Anterior cingulate cortex (tissue), 58 donors: ENCODE data around the gene AGAP1.
A peak's percentile ranks its signal among the peaks of the same experiment; 100 is the strongest.

Experiments used
- DNase-seq, 58 donors: peaks; one replicate each; lab custom pipeline; 2025; lab: John Stamatoyannopoulos, UW

Gene AGAP1

DNA sequence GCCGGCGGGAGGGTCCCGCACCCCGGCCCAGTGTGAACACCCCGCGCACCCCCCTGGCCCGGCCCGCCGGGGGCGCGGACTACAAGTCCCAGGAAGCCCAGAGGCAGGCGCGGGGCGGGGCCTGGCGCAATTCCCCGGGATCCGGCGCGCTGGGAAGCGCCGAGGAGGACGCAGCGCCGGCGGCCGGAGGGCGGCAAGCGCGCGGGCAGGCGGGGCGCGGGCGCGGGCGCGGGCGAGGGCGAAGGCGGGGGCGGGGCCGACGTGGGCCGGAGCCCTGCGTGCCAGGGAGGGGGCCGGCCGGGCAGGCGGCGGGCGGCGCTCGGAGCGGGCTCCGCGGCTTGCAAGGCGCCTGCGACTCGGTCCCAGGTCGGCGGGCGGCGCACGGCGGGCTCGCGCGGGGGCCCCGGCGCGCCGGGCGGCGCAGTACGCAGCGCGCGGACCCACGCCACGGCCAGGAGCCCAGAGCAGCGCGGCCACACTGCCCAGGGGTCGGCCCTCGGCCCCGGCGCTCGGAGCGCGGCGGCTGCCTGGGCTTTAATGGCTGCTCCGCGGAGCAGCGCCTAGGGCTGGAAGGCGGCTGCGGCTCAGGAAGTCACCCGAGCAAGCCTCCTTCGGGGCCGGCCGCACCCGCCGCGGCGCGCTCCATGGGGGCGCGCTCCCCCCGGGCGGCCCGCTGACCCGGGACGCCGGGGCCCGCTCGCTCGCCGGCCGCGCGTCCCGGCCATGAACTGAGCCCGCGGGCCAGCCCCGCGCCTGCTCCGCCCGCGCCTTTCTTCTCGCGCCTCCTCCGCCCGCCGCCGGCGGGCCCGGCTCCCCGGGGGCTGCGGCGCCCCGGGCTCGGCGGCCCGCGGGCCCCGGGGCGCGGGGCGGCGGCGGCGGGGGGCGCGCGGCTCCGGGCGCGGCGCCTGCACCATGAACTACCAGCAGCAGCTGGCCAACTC lies at the start of gene AGAP1:
Gene AGAP1 (plus strand): TSS at position 269 of the 941 bp plus-strand sequence.
- peak; percentile 33 to 93 (median 86) for DNase-seq

DNA sequence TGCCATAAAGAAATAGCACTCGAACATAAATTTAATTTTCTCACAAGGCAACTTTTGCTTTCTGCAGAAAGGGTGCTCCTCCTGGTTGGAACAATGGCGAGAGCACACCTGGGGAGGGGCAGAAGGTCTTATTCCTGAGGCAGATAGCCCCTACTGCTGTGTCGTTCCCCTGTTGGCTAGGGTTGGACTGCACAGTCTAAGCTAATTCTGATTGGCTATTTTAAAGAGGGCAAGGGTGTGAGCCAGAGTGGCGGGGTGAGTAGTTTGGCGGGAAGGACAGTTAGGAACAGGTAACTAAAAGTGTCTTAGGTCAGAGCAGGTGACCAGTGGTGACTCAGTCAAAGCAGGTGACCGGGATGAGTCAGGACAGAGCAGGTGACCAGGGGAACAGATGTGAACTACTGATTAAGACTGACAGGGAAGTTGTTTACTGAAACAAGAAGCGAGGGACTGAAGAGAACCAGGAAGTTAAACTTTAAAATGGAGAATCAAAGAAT lies 49.7 kb upstream of the AGAP1 start:
- DNase-seq = no peak

DNA sequence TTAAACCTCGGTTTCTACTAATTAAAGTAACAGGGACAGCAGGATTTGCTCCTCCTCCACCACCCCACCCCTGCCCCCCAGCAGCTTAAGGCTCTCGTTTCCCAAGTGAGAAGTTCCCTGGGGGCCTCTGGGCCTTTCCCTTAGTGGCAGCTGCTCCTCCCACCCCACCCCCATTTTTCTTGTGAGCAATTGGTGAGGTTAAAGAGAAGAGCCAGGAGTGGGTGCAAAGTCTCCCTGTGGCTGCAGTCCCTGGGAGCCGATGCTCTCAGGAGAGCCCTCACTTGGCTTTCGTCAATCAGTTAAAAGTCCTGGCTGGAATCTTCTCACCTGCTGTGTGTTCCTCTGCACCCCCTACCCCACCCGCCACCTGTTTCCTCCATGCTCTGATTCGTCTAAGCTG lies 48.7 kb upstream of the AGAP1 start:
- no peak for DNase-seq

DNA sequence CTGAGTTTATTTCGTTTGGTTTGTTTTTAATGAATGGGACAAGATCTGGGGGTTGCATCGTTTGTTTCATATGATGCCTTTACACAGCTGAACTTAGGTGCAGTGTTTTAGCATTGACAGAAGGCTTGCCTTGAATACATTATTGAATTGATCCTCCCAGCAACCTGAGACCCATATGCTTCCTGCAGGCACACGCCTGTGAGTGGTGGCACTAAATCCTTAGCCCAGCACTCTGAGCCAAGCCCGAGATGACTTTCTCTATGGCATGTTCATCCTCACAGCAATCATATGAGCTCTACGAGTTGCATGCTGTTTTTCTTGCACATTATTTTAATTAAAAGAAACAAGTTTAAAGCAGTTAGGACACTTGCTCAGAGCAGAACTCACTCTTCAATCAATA lies 47.8 kb upstream of the AGAP1 start:
- DNase-seq = no peak

DNA sequence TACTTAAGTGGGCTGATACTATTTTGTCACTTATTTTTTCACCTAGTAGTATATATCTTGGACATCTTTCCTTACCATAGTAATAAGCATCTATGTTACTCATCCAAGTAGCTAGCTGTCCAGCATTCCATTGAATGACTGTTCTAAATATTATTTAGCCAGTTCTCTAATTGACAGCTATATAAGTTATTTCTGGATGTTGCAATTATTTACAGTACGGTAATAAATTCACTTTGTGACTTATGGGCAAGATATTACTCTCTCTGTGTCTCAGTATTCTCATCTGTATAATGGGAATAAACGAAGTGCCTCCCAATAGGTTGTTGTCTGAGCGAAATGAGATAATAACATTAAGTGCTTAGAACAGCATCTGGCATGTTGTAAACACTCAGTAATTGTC lies 46.6 kb upstream of the AGAP1 start:
- DNase-seq = no peak

DNA sequence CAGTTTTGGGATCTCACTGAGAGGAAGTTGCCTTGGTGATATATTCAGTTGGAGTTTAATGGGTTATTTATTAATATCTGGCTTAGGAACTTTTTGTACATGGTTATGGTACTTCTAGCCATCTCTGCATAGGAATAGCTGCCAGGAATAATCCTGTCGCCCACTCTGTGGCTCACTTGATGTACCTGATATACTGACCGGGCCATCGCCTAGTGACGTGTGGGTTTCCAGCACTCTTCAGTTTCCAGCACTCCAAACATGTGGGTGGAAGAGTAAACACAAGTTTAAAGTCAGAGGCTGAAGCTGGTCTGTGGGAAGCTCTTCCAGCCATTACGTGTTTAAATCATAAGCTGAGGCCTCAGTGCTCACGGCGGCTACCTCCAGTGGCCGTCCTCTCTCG lies 44.3 kb upstream of the AGAP1 start:
- no peak for DNase-seq

DNA sequence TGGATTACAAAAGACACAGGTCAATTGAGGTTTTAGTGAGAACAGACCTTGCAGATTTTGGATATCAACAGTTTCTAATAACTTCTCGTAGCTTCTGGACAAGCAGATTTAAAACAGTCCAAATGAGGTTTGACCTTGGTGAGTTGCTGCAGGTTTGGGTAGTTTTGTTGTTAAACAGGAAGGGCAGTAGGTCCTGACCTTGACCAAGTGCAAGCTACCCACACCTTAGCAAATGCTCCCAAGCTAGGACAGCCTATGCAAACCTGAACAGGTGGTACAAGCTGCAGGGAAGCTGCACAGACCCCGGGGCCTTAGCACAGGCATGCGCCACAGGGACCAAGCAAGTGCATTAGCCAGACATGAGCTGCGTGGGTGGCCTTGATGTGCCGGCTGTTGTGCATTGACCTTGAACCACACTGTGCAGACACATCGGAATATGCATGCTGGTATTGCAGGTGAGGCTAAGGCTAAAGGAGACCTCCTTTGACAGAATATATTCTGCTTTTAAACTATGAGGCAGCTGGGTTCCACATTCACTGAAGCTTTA lies 40.2 kb upstream of the AGAP1 start:
- DNase-seq = no peak

DNA sequence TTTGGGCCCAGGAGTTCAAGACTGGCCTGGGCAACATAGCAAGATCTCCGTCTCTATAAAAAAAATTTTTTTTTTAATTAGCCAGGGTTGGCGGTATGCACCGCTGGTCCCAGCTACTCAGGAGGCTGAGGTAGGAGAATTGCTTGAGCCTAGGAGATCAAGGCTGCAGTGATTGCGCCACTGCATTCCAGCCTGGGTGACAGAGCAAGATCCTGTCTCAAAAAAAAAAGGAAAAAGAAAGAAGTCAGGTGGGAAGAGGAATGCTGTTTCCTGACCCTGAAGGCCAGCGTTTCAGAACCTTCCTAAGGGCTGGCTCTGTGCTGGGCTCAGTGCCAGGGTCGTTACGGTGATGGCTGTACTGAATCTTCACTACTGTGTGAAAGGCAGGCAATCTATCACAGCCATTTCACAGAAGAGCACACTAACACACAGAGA lies 35.0 kb upstream of the AGAP1 start:
- no peak for DNase-seq

DNA sequence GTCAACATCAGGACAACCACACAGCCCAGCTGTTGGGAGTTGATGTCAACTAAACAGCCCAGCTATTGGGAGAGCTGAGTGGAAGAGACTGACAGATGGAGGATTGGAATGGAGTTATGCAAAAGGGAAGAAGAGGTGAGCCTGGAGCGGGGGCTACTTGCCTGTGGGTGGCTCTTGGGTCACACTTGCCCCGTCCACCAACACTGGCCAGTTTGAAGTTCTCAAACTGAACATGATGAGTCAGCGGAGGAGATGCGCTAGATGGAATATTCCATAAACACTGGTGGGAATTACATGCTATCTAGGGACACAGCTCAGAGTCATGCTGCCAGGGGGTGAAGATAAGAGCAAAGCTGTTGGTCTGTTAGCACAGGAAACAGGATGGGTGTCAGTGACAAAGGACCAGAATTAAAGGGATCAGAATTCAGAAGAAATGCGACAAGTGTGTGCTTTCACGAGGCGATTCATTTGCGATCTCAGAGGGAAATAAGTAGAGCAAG lies 33.2 kb upstream of the AGAP1 start:
- DNase-seq = no peak

DNA sequence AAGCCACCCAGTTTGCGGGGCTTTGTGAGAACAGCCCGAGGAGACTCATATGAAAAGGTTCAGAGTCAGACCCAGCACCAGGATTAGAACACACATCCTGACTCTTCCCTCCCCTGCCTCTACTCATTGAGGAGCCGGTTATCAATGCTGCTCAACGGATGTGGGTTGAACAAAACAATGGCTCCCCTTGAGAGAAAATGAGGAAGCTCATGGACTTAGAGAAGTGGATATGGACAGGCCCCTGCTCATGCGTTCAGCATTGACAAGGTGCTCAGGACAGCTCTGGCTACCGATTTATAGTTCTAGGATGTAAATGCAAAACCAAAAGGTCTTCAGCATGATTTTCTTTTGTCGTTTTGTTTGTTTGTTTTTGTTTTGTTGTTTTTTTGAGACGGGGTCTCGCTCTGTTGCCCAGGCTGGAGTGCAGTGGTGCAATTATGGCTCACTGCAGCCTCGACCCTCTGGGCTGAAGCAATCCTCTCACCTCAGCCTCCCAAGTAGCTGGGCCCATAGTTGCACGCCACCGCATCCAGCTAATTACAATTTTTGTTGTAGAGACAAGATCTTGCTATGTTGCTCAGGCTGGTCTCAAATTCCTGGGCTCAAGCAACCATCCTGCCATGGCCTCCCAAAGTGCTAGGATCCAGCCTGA lies 32.0 kb upstream of the AGAP1 start:
- DNase-seq = no peak

DNA sequence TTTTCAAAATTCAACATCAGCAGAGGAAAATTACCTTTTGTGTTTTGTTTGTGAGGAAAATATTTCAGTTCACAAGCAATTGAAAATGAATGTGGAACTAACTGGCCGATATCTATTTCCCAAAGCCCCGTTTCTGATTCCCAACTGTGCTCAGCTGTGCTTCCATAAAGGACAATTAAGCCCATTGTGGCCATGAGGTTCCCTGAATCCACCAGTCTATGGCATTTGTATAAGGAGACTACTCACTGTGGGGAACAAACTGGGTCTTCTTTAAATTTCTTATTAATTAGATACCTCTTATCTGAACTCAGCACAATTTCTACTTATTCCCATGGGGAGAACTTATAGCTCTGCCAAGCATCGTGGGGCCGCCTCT lies 31.4 kb upstream of the AGAP1 start:
- DNase-seq = peak in 4 of 58 donors; percentile 7 to 16 (median 12)

DNA sequence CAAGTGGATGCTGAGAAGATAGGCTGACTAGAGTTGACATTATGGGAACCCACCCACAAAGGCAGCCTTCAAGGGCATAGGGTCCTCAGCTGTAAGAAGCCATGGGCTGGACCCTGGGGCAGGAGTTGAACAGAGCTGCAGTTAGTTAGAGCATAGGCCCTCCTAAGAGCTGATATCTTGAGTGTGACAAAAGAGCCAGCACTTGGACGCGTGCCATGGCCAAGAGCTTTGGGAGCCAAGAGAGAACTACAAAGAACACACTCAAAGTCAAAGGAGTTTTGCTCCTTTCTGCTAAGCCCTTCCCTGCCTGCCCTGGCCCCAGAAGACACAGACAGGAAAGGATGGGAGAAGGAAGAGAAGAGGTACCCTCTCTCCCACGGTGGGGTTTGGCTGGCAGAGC lies 29.9 kb upstream of the AGAP1 start:
- peak in 6 of 58 donors; percentile 3 to 67 (median 10) for DNase-seq

DNA sequence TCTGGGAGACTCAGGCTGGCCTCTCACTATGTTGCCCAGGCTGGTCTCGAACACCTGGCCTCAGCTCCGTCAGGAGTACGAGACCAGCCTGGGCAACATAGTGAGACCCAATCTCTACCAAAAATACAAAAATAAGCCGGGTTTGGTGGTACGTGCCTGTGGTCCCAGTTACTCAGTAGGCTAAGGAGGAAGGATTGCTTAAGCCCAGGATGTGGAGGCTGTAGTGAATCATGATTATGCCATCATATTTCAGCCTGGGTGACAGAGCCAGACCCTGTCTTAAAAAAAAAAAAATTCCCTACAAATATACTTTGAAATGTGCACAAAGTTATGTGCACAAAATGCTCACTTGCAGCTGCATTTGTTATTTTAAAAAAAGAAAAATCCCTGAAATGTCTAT lies 26.3 kb upstream of the AGAP1 start:
- no peak for DNase-seq

DNA sequence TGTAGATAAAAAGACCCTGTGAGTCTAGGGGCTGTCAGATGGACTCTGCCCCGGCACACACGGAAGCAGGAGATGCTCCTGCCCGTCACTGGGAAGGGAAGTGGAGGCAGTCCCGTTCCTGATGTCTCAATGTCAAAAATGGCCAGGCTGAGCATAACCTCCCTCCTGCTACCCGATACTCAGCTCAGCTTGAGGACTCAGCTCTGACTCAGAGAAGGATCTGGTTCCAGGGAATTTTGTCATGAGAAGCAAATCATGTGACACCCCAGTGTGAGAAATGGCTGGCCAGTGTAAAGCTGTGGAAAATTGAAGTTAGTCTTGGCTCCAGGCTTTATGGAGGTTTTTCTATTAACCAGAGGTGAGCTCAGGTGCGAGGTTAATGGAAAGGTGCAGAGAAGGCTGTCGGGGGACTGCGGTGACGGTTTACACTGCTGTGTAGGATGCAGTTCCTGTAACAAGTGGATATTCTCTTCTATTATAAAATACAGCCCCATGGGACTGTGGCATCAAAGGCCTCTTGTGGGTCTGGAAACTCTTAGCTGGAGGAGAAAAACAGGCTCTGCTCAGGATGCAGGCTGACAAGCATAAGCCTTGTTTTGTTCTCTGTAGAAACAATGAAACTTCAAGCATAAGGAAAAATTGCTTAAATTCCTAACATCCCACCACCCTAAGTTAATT lies 24.7 kb upstream of the AGAP1 start:
- DNase-seq = peak in 20 of 58 donors; percentile 8 to 61 (median 24)

DNA sequence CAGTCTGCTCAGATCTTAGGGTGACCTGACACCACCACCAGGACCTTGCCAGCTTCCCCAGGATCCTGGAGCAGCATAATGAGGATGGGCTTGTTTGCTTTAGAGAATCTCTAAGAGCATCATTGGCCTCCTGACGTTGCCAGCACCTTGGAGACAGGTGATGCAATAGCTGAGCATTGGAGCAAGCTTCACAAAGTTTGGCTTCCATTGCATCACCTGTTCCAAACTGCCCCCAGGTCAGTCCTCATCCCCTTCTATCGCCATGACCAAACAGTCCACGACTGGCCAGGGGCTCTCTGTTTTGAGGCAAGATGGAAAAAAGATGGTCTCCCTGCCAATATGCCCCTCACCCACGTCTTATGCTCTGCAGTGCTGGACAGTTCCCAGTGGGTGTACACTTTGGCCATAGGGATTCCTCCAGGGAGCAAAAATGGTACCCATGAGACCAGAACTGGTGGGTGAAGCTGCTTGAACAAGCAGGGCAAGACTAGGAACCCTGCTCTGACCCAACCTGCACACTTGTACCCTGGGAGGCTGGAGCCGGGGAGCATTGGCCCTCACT lies 22.6 kb upstream of the AGAP1 start:
- DNase-seq = no peak

DNA sequence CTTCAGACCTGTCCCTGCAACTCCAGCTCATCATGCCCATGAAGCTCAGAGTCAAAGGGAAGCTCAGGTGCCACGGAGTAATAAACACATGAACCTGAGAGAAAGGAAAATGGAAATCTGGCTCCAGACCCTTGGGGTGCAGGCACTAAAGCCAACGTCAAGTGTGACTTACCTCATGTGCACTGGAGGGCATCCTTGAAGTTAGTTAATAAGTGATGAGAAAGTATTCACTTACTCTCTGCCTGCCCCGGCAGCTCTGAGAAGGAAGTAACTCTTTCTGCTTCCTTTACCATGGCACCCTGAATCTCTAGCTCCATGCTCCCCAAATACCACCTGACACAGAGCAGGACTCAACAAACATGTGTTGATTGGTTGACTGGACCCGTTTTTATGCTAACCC lies 21.4 kb upstream of the AGAP1 start:
- DNase-seq = no peak

DNA sequence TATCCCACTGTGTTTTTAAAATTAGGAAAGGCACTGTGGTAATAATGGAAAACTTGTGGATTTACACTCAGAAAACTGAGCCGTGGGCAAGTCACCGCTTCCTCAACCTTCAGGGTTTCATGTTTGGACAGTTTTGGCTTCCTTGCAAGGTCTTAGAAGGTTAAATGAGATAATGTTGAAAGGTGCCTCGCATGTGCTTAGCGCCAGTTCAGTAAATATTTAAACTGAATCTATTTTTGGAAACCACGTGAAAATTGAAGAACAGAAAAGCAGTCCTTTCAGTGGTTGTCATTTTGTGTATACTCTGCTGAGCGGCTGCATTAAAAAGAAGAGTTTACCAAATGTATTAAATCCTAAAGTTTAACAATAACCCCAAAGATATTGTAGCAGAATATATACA lies 15.2 kb upstream of the AGAP1 start:
- no peak for DNase-seq

DNA sequence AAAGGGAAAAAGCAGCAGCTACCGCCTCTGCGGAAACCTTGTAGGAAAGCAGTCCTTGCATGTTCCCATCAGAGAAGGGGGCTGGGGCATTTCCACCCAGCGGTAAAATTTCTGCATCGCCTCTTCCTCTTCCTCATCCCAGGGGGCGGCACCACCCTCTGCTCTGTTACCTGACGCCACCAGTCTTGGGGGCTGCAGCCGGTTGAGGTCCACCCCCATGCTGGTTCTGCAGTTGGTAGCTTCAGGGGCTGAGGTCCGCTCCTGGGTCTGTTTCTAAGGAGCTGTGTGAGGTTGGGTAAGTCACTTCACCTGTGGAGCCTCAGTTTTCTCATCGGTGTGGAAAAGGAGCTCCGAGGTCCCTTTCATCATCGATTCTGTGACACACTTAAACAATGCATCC lies 14.2 kb upstream of the AGAP1 start:
- DNase-seq = no peak

DNA sequence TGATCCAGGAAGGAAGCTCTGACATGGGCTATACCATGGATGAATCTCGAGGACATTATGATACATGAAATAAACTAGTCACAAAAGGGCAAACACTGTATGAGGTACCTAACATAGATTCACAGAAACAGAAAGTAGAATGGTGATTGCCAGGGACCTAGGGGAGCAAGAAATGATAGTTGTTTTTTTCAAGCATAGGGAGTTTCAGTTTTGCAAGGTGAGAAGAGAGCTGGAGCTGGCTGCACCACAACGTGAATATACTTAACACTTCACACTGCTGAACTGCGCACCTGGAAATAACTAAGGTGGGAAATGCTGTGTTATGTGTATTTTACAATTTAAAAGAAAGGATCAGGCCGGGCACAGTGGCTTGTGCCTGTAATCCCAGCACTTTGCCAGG lies 13.2 kb upstream of the AGAP1 start:
- DNase-seq = no peak

DNA sequence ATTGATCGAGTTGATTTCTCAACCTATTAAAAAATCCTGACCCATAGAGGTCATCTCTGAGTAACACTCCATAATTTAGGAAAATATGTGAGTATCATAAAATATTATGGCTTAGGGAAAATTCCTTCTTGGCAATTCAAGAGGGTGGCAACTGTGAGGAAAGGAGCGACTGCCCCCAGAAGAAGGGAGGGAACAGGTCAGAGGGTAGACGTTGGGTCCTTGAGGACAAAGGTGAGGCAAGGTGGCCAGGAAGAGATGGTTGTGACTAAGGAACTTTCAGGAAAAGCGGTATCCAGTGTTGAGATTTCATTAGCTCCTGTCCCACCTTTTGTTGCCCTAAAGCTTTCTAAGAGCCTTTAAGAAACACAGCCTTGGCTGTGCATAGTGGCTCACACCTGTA lies 10.5 kb upstream of the AGAP1 start:
- DNase-seq = no peak
